IPS-18c (cell line): ENCODE measurements around the gene YPEL1.
"Not testable (repeated sequence)": the region's sequence is repeated elsewhere in the genome, so short reads cannot be mapped to it uniquely, and the experiment has no call there.

Experiments used
- H3K4me3 ChIP-seq: 2 replicates; pipeline ENCODE4 v1.7.0; 2013; ENCODE audit warnings: low read depth, mild to moderate bottlenecking, low read length, moderate library complexity; ENCODE audit not compliant: insufficient read depth
- H3K9me3 ChIP-seq: one replicate; pipeline ENCODE4 v1.6.1; 2013; ENCODE audit warnings: mild to moderate bottlenecking, low read length, moderate library complexity; ENCODE audit not compliant: control insufficient read depth, insufficient read depth

Gene YPEL1

DNA sequence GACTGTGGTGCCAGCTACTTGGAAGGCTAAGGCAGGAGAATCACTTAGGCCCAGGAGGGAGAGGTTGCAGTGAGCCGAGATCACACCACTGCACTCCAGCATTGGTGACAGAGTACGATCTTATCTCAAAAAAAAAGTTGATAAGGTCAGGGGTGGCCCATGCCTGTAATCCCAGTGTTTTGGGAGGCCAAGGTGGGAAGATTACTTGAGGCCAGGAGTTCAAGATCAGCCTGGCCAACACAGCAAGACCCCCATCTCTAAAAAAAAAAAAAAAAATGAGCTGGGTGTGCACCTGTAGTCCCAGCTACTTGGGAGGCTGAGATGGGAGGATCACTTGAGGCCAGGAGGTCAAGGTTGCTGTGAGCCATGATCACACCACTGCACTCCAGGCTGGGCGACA is 6.4 kb downstream of the YPEL1 start:
- H3K9me3 ChIP-seq, H3K4me3 ChIP-seq: not testable (repeated sequence)

DNA sequence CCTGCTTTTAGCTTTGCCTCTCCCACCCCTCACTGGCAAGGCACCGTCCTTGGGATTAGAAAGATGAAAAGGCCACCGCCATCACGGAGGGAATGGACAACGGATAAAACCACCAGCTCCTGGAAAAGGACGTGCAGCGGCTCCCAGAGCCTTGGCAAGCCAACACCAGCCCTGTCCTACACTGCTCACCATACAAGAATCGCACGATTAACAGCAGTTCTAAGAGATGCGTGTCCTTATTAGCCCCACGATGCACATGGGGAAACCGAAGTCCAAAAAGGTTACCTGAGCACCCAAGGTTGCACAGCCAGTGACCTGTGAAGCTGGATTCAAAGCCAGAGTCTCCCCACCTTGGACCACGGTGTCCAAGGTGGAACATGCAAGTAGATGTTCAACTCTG is 7.3 kb downstream of the YPEL1 start:
- Histone ChIP-seq H3K9me3 (no peaks in the 10 kb centered on the region), H3K4me3 (no peak overlapping the region)

DNA sequence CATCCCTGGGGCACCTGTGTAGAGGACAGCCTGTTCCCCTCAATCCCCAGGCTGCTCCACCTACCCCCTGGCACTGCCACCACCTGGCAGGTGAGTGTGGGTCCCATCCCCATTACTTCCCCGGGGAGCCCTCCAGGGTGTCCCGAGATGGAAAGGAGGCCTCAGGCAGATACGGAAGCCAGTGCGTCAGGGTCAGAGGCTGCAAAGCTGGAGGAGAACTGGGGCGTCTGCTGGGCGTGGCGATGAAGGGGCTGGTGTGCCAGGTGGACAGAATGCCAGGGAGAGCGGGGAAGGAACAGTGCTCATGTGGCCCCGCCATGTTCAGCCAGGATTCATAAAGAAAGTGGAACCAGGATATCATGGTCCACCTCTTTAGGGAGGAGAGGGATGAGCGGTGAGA is 7.8 kb downstream of the YPEL1 start:
- H3K9me3 ChIP-seq = no peaks in the 10 kb centered on the region
- H3K4me3 ChIP-seq = no peak overlapping the region

DNA sequence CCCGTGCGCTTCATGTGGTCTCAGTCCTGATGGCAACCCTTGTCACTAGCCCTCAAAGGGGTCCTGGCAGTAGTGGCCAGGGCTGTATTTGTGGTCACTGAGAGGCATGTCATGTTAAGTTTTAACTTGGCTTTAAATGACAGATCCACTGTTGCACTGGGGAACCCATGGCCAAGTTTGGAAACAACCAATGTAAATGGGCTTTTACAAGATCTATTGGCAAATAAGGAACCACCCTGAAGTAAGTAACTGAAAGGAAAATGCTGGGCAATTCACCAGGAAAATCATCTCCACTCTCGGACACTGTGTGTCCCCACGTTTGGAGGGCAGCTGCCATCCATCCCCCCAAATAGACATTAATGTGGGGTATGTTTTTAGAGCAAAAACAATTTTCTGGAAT is 8.4 kb downstream of the YPEL1 start:
- H3K9me3 ChIP-seq = no peaks in the 10 kb centered on the region
- no peak overlapping the region for H3K4me3 ChIP-seq

DNA sequence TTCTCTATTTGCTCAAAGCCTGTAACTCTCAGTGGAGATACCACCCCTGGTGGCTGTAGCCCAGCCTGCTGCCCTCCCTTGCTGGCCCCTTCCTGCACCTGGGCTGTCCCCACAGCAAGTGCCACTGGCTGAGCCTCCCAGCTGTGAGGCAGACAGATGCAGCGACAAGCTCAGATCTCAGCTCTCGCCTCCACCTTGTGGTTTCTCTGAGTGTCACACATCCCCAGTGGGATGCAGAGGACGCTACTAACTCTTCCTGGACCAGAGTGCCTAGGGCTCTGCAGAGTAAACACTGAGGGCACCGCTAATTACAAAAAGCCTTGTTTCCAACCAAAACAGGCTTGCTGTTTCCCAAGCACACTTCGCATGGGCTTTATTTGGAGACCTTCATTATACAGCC is 8.9 kb downstream of the YPEL1 start:
- H3K9me3 ChIP-seq = no peaks in the 10 kb centered on the region
- H3K4me3 ChIP-seq = no peak overlapping the region

DNA sequence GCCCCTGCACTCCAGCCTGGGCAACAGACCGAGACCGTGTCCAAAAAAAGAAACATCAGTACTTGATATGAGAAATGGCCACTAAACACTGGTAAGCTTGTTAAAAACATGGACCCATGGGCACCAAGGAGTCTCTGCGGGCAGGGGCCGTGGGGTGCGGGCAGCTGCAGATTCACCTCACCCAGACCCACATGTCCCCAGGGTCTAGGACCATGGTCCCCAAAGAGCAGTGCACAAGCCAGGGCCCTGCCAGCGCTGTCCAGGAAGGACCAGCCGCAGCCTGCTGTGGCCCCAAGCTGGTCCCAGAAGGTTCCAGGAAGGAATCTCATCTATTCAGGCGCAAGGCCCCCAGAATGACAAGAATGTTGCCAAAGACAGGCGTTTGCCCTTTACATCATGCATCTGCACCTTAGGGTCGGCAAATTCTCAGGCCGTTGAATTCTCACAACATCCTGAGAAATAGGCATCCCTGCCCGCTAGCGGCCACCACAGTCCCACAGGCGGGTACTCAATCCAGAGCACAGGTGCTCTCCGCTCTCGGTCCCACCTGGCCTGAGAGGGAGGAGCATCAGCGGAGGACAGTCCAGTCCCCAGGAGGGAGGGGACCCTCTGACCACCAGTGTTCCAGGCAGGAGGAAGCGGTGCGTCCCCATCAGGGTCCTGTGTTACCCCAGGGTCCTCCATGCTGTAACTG is 9.5 kb downstream of the YPEL1 start:
- Histone ChIP-seq H3K4me3 (no peak overlapping the region), H3K9me3 (no peaks in the 10 kb centered on the region)

DNA sequence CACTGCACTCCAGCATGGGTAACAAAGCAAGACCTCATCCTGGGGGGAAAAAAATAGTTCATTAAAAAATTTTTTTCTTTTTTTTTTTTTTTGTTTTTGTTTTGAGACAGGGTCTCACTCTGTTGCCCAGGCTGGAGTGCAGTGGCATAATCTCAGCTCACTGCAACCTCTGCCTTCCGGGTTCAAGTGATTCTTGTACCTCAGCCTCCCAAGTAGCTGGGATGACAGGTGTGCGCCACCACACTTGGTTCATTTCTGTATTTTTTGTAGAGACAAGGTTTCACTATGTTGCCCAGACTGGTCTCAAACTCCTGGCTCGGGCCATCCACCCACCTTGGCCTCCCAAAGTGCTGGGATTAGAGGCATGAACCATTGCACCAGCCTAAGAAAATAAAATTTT is 11.1 kb downstream of the YPEL1 start:
- not testable (repeated sequence) for H3K4me3 ChIP-seq, H3K9me3 ChIP-seq

DNA sequence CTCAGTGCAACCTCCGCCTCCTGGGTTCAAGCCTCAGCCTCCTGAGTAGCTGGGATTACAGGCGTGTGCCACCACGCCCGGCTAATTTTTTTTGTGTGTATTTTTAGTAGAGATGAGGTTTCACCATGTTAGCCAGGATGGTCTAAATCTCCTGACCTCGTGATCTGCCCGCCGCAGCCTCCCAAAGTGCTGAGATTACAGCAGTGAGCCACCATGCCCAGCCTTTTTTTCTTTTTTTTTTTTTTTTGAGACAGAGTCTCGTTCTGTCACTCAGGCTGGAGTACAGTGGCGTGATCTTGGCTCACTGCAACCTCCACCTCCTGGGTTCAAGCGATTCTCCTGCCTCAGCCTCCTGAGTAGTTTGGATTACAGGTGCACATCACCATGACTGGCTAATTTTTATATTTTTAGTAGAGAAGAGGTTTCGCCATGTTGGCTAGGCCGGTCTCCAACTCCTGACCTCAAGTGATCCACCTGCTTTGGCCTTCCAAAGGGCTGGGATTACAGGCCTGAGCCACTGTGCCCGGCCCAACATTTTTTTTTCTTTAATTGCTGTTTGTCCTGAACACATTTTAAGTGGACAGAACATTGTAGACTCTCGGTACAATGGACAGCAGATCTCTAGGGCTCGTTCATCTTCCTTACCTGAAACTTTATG is 14.3 kb downstream of the YPEL1 start:
- not testable (repeated sequence) for H3K4me3 ChIP-seq, H3K9me3 ChIP-seq

DNA sequence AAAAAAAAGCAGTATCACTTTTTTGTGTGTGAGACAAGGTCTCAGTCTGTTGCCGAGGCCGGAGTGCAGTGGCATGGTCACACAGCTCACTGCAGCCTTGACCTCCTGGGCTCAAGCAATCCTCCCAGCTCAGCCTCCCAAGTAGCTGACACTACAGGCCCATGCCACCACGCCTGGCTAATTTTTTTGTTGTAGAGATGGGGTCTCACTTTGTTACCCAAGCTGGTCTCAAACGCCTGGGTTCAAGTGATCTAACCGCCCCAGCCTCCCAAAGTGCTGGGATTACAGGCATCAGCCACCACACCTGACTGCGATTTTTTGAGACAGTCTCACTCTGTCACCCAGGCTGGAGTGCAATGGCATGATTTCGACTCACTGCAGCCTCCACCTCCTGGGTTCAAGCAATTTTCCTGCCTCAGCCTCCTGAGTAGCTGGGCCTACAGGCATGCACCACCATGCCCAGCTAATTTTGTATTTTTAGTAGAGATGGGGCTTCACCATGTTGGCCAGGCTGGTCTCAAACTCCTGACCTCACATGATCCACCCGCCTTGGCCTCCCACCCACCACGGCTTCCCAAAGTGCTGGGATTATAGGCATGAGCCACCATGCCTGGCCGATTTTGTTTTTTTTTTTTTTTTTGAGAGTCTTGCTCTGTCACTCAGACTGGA is 15.3 kb downstream of the YPEL1 start:
- not testable (repeated sequence) for H3K4me3 ChIP-seq, H3K9me3 ChIP-seq

DNA sequence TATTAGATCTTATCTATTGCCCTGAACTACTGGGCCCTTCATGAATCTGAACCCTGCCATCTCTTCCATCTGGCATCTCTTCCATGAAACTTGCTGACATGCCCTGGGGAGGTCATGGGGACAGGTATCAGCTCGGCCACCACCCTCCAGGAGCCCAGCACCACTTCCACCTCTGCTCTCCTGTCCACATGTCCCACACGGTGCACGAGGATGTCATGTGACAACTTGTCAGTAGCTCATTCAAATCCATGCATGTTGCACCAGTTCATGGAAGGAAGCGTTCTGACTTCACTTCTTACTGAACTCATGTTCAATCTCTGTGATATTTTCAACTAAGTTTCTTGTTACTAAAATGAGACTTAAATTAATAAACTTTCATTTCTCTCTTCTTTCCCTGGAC is 16.6 kb downstream of the YPEL1 start:
- H3K9me3 ChIP-seq = no peaks in the 10 kb centered on the region
- no peak overlapping the region for H3K4me3 ChIP-seq

DNA sequence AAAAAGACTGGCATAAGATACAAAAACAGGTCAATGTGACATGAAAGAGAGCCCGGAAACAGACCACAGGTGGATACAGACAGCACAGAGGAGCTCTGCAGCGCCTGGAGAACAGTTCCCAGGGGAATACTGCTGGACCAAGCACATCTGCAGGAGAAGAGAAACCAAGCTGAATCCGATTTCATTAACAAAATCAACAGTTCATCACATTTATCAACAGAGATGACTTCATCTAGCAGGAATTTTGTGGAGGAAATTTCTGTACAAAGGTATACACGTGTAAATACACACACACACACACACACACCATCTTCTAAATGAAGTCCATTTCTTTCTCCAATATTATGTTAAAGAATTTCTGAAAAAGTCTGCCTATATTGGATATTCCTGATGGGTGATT is 17.1 kb downstream of the YPEL1 start:
- Histone ChIP-seq H3K9me3 (no peaks in the 10 kb centered on the region), H3K4me3 (no peak overlapping the region)

DNA sequence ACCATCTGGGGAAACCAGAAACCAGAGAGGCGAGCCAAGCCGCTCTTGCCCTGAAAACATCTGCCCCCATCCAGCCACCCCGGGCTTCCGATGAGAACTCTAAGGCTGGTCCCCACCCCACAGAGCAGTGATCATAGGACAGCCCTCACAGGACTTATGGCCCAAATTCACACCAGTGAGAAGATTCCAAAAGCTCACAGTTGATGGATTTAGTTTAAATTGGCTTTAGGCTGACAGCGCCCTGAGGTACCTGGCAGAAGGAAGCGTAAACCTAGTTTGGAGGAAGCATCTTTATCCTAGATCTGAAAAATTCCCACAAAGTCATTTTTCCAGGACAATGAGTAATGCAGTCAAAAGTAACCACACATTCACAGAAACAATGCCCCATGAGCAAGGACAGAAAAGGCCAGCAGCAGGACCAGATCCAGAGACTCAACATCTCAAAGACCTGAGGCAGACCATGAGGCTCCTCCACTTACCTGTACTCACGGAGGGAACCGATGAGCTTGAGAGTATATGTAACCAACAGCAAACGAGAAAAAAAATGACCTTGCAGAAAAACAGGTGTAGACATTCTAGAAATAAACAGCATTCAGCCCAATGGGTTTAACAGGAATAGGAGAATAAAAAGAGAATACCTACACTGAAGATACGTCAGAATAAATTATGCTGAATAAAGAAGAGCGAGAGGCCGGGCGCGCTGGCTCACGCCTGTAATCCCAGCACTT is 19.0 kb downstream of the YPEL1 start:
- not testable (repeated sequence) for H3K9me3 ChIP-seq, H3K4me3 ChIP-seq

DNA sequence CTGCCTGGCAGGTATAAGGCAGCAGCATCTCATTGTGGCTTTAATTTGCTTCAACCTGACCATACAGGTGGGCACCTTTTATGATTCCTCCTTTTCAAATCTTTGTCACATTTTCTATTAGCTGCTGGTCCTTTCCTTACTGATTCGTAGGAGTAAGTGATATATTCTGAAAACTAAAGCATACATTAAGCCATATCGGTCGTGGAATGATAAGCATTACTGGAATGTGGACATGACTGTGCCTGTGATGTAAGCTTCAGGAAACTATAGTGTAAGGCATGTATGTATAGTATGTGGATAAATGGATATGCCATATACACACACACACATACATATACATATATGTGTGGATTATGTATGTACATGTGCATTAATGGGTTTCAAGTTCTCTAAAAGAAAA is 20.8 kb downstream of the YPEL1 start:
- no peaks in the 10 kb centered on the region for H3K9me3 ChIP-seq
- H3K4me3 ChIP-seq = no peak overlapping the region

DNA sequence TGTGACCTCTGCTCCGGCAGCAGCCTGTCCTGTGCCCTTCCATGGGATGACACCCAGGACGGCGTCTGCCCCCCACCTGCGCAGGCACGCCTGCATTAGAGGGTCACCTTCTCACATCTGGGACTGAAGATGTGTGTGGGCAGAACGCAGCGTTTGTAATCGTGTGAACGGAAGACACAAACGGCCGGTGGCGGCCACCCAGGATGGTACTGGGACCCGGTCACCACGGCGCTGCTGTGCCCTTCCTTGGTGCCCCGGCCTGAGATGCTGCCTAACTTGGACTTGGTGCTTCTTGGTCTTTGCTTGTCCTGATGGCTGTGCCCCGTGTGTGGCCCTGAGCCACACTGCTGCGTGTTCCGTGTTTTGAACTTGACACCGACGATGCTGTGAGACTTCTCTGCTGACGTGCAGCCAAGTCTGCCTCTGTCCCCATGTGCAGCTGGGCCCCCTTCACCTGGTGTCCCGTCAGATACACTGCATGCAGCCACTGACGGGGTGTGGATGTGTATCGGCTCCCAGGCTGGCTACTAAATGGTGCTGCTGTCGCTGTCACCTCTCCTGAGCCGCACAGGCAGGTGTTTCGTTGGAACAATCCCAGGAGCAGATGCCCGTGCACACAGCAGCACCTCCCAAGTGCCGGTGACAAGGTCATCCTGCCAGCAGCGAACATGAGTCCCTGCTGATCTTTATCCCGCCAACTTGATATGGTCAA is 21.4 kb downstream of the YPEL1 start:
- Histone ChIP-seq H3K9me3 (no peaks in the 10 kb centered on the region), H3K4me3 (no peak overlapping the region)

DNA sequence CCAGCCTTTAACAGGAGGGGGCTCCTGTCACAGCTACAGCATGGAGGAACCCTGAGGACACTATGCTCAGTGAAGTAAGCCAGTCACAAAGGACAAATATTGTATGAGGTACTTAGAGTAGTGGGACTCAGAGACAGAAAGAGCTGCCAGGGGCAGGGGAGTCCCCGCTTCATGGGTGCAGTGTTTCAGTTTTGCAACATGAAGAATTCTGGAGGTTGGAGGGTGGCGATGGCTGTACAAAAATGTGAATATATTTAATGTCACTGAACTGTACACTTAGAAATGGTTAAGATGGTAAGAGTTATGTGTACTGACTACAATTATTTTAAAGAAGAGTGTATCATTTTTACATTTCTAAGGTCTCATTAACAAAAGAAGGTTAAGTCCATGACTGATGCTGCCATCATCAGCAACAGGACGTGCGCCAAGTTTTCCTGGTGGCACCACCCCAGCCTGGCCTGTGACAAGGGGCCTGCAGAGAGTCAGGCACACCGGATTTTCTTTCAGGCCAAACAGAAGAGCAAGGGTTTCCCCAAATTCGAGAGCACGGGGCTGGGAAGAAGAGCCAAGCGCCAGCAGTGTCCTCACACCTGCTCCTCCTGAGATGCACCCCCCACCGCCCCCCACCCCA is 22.1 kb downstream of the YPEL1 start:
- Histone ChIP-seq H3K9me3 (no peaks in the 10 kb centered on the region), H3K4me3 (no peak overlapping the region)

DNA sequence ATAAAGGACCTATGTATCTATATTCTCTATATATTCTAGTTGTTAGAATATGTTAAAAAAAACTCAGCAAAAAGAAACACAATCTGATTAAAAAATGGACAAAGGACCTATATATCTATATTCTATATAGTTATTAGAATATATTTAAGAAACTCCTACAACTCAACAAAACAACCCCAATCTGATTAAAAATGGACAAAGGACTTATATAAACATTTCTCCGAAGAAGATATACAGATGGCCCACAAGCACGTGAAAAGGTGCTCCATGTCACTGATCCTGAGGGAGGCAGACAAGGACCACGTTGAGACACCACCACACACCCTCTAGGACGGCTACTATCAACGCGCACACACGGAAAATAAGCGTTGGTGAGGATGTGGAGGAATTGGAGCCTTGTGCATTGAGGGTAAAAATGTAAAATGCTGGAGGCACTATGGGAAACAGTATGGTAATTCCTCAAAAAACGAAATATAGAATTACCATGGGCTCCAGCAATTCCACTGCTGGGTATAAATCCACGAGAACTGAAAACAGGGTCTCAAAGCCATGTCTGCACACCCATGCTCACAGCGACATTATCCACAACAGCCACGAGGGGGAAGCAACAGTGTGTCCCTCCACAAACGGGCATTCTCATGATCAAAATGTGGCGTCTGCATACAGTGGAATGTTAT is 22.7 kb downstream of the YPEL1 start:
- H3K4me3 ChIP-seq = no peak overlapping the region
- H3K9me3 ChIP-seq = no peaks in the 10 kb centered on the region

DNA sequence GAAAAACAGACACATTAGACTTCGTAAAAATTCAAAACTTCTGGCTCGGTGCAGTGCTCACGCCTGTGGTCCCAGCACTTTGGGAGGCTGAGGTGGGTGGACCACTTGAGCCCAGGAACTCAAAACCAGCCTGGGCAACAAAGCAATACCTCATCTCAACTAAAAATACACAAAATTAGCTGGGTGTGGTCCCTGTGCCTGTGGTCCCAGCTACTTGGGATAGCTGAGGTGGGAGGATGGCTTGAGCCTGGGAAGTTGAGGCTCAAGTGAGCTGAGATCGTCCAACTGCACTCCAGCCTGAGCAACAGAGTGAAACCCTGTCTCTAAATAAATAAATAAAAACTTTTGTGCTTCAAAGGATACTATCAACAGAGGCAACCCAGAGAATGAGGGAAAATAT is 23.7 kb downstream of the YPEL1 start:
- H3K4me3 ChIP-seq = no peak overlapping the region

More for the DNA sequence above, 23.7 kb downstream of the YPEL1 start:
- H3K9me3 ChIP-seq = no peaks in the 10 kb centered on the region
